ENCODE measurements around the gene DISC1.
"Not testable (repeated sequence)": the region's sequence is repeated elsewhere in the genome, so short reads cannot be mapped to it uniquely, and the experiment has no call there.

DISC1 gene

DNA sequence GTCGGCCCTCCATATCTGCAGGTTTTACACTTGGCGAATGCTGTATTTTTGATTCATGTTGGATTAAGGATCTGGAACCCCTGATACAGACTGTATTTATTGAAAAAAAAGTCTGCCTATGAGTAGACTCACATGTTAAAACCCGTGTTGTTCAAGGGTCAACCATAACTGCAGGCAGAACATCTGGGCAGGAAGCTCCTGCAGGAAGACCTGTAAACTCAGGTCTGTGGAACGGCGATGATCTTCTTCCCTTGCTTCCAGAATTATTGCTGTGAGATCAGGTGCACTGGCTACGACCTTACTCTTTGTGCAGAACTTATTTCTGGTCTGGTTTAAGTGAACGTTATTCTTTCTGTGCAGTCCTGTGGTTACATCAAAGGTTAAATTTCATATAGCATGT lies 96.6 kb downstream of the DISC1 start:
- TF ChIP-seq CTCF (IDR thresholded peaks at IDR 0.05; ENCODE audit: extremely low read depth, missing control alignments): no peak
- DNase-seq (ENCODE audit: low spot score): no peak

DNA sequence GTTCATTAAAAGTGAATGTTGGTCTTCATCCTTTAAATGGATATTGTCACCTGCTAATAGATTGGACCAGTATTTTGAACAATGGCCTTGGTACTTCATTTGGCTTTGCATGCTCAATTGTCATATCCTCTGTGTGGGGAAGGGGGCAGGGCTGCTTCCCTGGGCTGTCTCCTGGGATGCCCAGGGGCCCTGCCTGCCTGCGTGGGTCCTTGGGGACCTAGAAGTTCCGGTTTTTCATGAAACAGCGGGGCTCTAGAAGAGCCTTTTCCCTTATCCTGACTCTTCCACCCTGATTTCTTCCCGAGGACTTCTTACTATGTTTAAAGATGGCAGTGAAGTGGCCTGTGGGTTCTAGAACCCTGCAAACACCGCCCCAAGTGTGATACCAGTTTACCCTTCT lies 97.5 kb downstream of the DISC1 start:
- DNase-seq (ENCODE audit: low spot score): no peak
- no peak for TF ChIP-seq CTCF (IDR thresholded peaks at IDR 0.05; ENCODE audit: extremely low read depth, missing control alignments)

DNA sequence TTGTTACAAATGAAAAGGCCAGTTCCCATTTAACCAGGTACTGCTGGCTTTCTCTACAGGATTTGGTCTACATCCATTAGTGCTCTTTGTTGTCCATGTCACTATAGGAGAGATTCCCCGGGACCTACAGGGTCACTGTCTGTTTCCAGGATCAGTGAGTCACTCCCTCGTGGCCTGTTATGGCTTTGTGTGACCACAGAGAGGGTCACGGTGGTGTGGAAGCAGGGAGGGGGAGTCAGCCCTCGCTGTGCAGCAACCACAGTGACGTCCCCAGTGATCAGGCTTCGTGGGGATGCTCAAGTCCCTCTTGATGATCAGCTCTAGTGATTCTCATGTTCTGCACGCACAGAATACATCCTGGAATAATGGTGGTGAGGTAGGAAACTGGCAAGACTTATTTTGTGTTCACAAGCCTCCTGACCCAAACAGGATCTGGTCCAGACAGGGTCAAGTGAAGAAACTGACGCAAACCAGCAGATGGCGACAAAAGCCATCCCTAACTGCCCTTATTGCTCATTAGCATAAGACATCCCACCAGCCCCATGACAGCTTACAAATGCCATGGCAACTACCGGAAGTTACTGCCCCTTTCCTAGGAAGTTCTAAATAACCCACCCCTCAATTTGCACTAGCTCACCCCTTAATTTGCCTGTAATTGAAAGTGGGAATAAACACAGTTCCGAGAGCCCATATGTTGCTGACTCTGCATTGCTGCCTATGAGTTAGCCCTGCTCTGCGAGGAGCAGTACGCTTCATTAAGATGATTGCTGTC lies 98.5 kb downstream of the DISC1 start:
- DNase-seq (ENCODE audit: low spot score): peak; percentile 14
- TF ChIP-seq CTCF (IDR thresholded peaks at IDR 0.05; ENCODE audit: extremely low read depth, missing control alignments): peak; percentile 8

DNA sequence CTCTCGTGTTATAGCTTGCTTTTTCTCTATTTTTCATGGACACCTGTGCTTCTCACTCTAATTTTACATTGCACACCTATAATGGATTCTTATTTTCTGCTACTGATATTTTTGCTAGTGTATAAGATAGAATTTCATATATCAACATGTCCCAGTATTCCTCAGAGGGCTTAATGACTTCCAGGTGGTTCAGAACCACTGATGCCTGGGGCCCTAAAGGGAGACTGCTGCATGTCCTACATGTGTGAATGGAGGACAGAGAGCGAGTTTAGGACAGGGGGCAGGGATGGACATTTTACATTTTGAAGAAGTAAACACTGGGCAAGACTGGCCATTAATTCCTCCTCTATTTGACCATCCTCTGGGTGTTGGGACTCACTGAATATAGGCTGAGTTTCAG lies 100.6 kb downstream of the DISC1 start:
- TF ChIP-seq CTCF (IDR thresholded peaks at IDR 0.05; ENCODE audit: extremely low read depth, missing control alignments): no peak
- no peak for DNase-seq (ENCODE audit: low spot score)

GRCh38 chr1:231728987-231729386 lies 102.4 kb downstream of the DISC1 start:
- not testable (repeated sequence) for DNase-seq (ENCODE audit: low spot score)

DNA sequence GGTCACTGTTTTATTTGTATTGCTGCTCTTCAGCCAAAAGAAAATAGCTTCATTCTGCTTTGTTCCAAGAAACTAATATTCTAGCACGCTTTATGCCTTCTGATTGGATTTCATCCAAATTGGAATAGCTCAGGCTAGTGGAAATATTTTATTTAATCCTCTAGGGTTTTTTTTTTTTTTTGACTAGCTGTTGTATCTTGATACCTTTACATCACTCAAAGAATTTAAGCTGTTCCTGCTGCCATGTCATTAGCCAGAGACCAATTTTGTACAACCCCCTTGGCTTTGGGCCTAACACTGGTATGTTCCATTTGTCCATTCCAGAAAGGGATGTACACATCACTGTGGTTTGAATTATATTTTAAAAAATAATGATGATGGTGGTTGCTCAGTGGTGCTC lies 103.0 kb downstream of the DISC1 start:
- TF ChIP-seq CTCF (IDR thresholded peaks at IDR 0.05; ENCODE audit: extremely low read depth, missing control alignments): no peak
- DNase-seq (ENCODE audit: low spot score): no peak

- DNase-seq (ENCODE audit: low spot score): no peak
- TF ChIP-seq CTCF (IDR thresholded peaks at IDR 0.05; ENCODE audit: extremely low read depth, missing control alignments): no peak
Observed at GRCh38 chr1:231731268-231731667, 104.7 kb downstream of the DISC1 start.

DNA sequence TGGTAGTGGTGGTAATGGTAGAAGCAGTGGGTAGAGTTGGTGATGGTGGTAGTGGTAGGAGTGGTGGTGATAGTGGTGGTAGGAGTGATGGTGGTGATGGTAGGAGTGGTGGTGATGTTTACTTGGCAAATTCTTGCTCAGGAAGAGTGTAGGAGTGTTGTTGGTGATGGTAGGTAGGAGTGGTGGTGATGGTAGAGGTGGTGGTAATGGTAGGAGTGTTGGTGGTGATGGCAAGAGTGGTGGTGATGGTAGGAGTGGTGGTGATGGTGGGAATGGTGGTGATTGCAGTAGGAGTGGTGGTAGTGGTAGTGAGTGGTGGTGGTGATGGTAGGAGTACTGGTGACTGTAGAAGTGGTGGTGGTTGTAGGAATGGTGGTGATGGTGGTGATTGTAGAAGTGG lies 106.5 kb downstream of the DISC1 start:
- DNase-seq (ENCODE audit: low spot score): no peak
- TF ChIP-seq CTCF (IDR thresholded peaks at IDR 0.05; ENCODE audit: extremely low read depth, missing control alignments): no peak

All from GM20000 (cell line).